ENCODE measurements around the gene MAGEF1.
A peak's percentile ranks its signal among the peaks of the same experiment; 100 is the strongest.

MAGEF1 gene, protein sequence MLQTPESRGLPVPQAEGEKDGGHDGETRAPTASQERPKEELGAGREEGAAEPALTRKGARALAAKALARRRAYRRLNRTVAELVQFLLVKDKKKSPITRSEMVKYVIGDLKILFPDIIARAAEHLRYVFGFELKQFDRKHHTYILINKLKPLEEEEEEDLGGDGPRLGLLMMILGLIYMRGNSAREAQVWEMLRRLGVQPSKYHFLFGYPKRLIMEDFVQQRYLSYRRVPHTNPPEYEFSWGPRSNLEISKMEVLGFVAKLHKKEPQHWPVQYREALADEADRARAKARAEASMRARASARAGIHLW

DNA sequence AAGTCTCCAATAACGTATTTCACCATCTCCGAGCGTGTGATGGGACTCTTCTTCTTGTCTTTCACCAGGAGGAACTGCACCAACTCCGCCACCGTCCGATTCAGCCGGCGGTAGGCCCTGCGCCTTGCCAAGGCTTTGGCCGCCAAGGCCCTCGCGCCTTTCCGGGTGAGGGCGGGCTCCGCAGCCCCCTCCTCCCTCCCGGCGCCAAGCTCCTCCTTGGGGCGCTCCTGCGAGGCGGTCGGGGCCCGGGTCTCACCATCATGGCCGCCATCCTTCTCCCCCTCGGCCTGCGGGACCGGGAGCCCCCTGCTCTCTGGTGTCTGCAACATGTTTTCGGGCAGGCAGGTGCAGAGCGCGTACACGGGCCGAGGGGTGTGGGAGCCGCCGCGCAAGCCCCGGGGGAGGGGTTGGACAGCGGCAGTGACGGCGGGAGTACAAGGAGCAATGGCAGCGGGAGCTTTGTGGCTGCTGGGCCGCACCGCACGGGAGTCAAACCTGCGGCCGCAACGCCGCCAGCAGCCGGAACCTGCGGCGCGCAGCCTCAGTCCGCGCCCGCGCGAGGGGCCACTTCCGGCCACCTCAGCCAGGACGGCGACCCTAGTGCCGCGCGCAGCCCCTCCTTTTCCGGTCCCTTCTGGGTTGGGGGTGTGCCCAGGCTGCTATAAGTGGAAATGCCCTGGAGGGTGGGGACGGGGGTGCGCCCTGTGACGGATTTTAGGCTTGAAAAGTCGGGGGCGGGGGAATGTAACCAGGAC, at the start of gene MAGEF1:
MAGEF1 (minus strand) TSS at position 572 of the 755 bp plus-strand sequence; CDS start at position 329, 243 bp downstream.
- Histone ChIP-seq H3K27me3 (ENCODE audit: insufficient read depth, insufficient read length) (no peaks in the 10 kb centered on the region), H3K4me3 (ENCODE audit: insufficient read length, low read depth) (peak within 1 kb of the TSS; percentile 75), H3K4me1 (ENCODE audit: insufficient read depth, insufficient read length) (peaks cover 4% of the 10 kb centered on the region), H3K9ac (ENCODE audit: insufficient read length, low read depth) (peak within 1 kb of the TSS; percentile 91), H3K36me3 (ENCODE audit: insufficient read depth, insufficient read length, low read length) (peaks cover 31% of the 10 kb centered on the region), H3K9me3 (ENCODE audit: insufficient read depth, low read length) (peaks cover 13% of the 10 kb centered on the region; the same call in 1 of the 2 replicates)
- TF ChIP-seq YY1 (IDR thresholded peaks at IDR 0.05; ENCODE audit: insufficient read depth, insufficient read length) (peak; percentile 42), ZNF274 (IDR thresholded peaks at IDR 0.05; ENCODE audit: low read depth, low read length) (no peak)
- DNase-seq (ENCODE audit: low read depth, low spot score) = peak; percentile 90

DNA sequence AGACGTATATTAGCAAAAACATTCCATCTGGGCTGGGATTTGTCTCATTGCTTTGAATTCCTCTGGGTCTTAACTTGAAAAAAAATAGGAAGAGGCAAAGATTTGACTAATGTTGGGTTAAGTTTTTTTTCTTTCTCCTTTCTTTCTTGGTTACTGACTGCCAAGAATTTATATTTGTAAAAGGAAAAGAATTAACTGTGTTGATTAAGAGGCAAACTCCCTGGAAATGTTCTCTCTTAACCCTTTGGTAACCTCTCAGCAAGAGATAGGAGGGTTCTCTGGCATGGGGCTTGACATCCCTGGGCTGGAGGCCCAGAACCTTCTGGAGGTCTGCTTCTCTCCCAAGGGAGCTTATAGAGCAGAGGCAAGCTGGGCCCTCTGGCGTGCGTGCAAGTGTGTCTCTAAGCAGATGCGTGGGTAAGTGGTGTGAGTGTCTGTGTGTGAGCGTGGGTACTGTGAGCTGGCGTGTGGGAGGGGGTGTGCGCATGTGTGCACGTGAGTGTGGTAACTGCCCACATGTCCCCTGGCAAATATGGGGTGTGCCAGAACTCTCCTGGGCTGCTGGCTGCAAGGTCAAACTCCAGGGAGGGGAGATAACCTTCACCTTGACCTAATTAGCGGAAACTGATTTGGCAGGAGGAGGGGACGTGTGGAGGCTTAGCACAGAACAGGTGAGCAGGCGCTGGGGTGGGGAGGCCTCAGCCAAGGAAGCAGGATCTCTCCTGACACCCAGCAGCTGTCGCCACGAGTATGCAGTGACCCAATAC, 49.4 kb upstream of the MAGEF1 start:
- H3K4me3 ChIP-seq (ENCODE audit: insufficient read length, low read depth) = no peak overlapping the region
- TF ChIP-seq YY1 (IDR thresholded peaks at IDR 0.05; ENCODE audit: insufficient read depth, insufficient read length) (no peak), ZNF274 (IDR thresholded peaks at IDR 0.05; ENCODE audit: low read depth, low read length) (no peak), SUZ12 (IDR thresholded peaks at IDR 0.05; ENCODE audit: extremely low read depth, insufficient read depth, insufficient read length) (no peak)
- H3K27me3 ChIP-seq (ENCODE audit: insufficient read depth, insufficient read length) = no peaks in the 10 kb centered on the region
- no peaks in the 10 kb centered on the region for H3K9me3 ChIP-seq (ENCODE audit: insufficient read depth, low read length)
- DNase-seq (ENCODE audit: low read depth, low spot score) = no peak
- H3K9ac ChIP-seq (ENCODE audit: insufficient read length, low read depth) = no peak overlapping the region
- peaks cover 17% of the 10 kb centered on the region for H3K4me1 ChIP-seq (ENCODE audit: insufficient read depth, insufficient read length)
- H3K36me3 ChIP-seq (ENCODE audit: insufficient read depth, insufficient read length, low read length) = no peaks in the 10 kb centered on the region

DNA sequence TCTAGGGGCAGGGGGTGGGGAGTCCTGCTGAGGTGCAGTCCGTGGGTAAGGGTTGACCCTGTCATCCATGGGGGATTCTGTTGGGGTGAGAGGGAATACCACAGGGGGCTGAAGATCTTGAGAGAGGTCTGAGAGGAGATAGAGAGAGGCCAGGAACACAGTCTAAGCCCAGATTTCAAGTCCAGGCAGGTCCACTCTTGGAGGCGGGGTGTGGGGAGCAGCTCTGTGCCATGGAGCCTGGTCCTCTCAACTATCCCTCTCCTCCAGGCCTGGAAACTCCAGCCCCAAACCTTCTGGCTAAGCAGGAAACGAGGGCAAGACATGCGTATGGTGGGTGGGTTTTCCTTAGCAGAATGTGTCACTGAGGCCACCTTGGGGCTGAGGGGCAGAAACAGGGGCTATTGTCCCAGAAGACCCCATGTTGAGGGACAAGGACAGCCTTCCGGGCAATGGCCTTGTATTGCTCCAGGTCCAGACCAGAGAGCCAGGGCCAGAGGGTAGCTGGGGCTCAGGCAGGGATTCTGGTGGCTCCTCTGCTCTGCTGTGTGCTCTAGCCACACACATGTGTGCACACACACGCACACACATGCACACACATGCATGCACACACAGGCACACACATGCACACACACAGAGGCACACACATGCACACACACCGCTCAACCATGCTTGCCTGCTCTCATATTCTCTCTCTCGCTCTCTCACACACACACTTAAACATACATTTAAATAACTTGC, 48.6 kb upstream of the MAGEF1 start:
- no peak for TF ChIP-seq YY1 (IDR thresholded peaks at IDR 0.05; ENCODE audit: insufficient read depth, insufficient read length)
- TF ChIP-seq SUZ12 (IDR thresholded peaks at IDR 0.05; ENCODE audit: extremely low read depth, insufficient read depth, insufficient read length) = no peak
- H3K9me3 ChIP-seq (ENCODE audit: insufficient read depth, low read length) = no peaks in the 10 kb centered on the region

DNA sequence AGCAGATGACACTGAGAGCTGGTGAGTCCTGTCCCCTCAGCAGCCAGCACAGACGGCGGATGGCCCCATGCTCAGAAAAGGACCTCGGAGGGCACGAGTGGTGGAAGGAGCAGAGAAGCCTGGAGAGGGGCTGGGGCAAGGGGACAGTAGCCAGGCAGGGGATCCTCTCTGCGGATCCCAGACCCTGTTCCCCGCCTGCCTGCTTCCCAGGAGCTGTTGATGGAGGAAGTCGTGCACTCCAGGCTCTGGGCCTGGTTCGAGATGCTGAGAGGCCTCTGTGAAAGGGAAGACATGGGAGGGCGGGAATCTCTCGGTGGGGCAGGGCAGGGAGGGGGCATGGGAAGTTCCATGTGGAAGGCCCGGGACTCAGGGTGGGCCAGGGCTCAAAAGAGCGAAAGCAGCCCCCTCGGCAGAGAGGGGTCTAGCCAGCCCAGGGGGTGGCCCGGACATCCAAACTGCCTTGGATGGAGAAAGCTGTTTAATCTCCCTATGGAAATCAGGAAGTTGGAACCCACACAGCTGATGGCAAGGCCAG, 47.9 kb upstream of the MAGEF1 start:
- peaks cover 25% of the 10 kb centered on the region for H3K4me1 ChIP-seq (ENCODE audit: insufficient read depth, insufficient read length)
- TF ChIP-seq ZNF274 (IDR thresholded peaks at IDR 0.05; ENCODE audit: low read depth, low read length) (no peak), SUZ12 (IDR thresholded peaks at IDR 0.05; ENCODE audit: extremely low read depth, insufficient read depth, insufficient read length) (no peak), YY1 (IDR thresholded peaks at IDR 0.05; ENCODE audit: insufficient read depth, insufficient read length) (no peak)
- no peak overlapping the region for H3K4me3 ChIP-seq (ENCODE audit: insufficient read length, low read depth)
- DNase-seq (ENCODE audit: low read depth, low spot score) = no peak
- no peaks in the 10 kb centered on the region for H3K36me3 ChIP-seq (ENCODE audit: insufficient read depth, insufficient read length, low read length)
- no peaks in the 10 kb centered on the region for H3K9me3 ChIP-seq (ENCODE audit: insufficient read depth, low read length)
- H3K27me3 ChIP-seq (ENCODE audit: insufficient read depth, insufficient read length) = no peaks in the 10 kb centered on the region
- no peak overlapping the region for H3K9ac ChIP-seq (ENCODE audit: insufficient read length, low read depth)

More for the DNA sequence above, 48.6 kb upstream of the MAGEF1 start:
- Histone ChIP-seq H3K4me3 (ENCODE audit: insufficient read length, low read depth) (no peak overlapping the region), H3K27me3 (ENCODE audit: insufficient read depth, insufficient read length) (no peaks in the 10 kb centered on the region), H3K36me3 (ENCODE audit: insufficient read depth, insufficient read length, low read length) (no peaks in the 10 kb centered on the region), H3K4me1 (ENCODE audit: insufficient read depth, insufficient read length) (peaks cover 21% of the 10 kb centered on the region), H3K9ac (ENCODE audit: insufficient read length, low read depth) (no peak overlapping the region)
- no peak for DNase-seq (ENCODE audit: low read depth, low spot score)

DNA sequence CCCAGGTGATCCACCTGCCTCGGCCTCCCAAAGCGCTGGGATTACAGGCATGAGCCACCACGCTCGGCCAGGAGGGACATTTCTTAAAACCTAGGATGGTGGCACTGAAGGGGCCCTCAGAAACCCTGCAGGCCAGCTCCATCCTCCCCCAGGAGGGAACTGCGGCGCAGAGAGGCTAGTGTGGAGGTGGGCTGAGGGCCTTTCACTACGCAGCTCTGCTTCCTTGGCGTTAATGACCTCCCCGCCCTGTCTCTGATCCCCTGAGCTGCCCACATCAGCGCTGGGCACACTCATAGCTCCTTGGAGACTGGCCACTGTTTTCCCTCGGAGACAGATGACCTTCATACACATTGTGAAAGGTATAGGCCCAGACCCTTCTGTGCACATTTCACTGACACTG, 46.2 kb upstream of the MAGEF1 start:
- TF ChIP-seq SUZ12 (IDR thresholded peaks at IDR 0.05; ENCODE audit: extremely low read depth, insufficient read depth, insufficient read length) = no peak
- no peak for TF ChIP-seq ZNF274 (IDR thresholded peaks at IDR 0.05; ENCODE audit: low read depth, low read length)
- TF ChIP-seq YY1 (IDR thresholded peaks at IDR 0.05; ENCODE audit: insufficient read depth, insufficient read length) = no peak
- Histone ChIP-seq H3K4me3 (ENCODE audit: insufficient read length, low read depth) (no peak overlapping the region), H3K9me3 (ENCODE audit: insufficient read depth, low read length) (no peaks in the 10 kb centered on the region)

DNA sequence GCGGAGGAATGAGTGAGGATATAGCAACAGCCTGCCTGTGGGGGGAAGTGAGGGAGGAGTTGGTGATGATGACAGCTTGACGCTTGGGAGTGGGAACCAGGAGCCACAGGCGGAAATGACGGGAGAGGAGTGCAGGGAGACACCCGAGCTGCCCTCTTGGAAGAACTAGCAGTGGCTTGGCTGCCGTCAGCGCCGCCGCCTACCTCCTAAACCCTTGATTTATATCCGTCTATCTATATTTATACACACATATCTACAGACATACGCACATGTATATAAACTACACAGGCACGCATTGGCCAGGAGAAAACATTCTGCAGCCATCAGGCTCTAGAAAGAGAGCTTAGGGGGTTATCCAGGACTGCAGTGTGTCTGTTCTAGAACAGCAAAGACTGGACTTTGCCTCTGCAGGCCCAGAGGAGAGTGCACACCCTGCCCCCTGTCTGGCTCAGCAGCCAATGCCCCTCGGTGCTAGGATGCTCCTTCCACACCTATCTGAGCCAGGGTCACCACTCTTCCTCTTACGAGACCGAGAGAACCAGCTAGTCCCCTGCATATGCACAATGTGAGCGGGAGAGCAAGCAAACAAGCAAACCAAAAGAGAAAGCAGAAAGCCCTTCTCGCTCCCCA, 45.3 kb upstream of the MAGEF1 start:
- H3K36me3 ChIP-seq (ENCODE audit: insufficient read depth, insufficient read length, low read length) = no peaks in the 10 kb centered on the region
- H3K9me3 ChIP-seq (ENCODE audit: insufficient read depth, low read length) = no peaks in the 10 kb centered on the region
- peaks cover 27% of the 10 kb centered on the region for H3K4me1 ChIP-seq (ENCODE audit: insufficient read depth, insufficient read length)
- no peak overlapping the region for H3K4me3 ChIP-seq (ENCODE audit: insufficient read length, low read depth)
- no peak overlapping the region for H3K9ac ChIP-seq (ENCODE audit: insufficient read length, low read depth)
- H3K27me3 ChIP-seq (ENCODE audit: insufficient read depth, insufficient read length) = no peaks in the 10 kb centered on the region
- TF ChIP-seq YY1 (IDR thresholded peaks at IDR 0.05; ENCODE audit: insufficient read depth, insufficient read length) = no peak
- DNase-seq (ENCODE audit: low read depth, low spot score) = no peak

More for the DNA sequence above, 46.2 kb upstream of the MAGEF1 start:
- Histone ChIP-seq H3K36me3 (ENCODE audit: insufficient read depth, insufficient read length, low read length) (no peaks in the 10 kb centered on the region), H3K4me1 (ENCODE audit: insufficient read depth, insufficient read length) (peaks cover 25% of the 10 kb centered on the region), H3K9ac (ENCODE audit: insufficient read length, low read depth) (no peak overlapping the region), H3K27me3 (ENCODE audit: insufficient read depth, insufficient read length) (no peaks in the 10 kb centered on the region)
- DNase-seq (ENCODE audit: low read depth, low spot score) = no peak
